H9 (cell line): ENCODE data around the gene TMEM190. TPM values are rescaled to one million over a fixed set of nuclear protein-coding genes. Genes with fewer than 3 reads are reported as not detected.

ENCODE experiments used
- DNase-seq: peaks from one replicate; pipeline ENCODE4 v3.0.0-alpha.2; 2017
- H2AFZ ChIP-seq: one replicate; pipeline ENCODE4 v1.6.1; 2013; ENCODE audit warnings: mild to moderate bottlenecking, low read length, control low read depth, moderate library complexity
- H2AK5ac ChIP-seq: 2 replicates; pipeline ENCODE4 v1.6.1; 2013; ENCODE audit warnings: low read length, control low read depth, mixed read lengths; ENCODE audit not compliant: insufficient read length
- H2BK120ac ChIP-seq: one replicate; pipeline ENCODE4 v1.6.1; 2013; ENCODE audit warnings: low read depth, mild to moderate bottlenecking, low read length, control low read depth, inconsistent platforms; ENCODE audit not compliant: poor library complexity, severe bottlenecking
- H2BK12ac ChIP-seq: 2 replicates; pipeline ENCODE4 v1.6.1; 2013; ENCODE audit warnings: low read length, control low read depth, mixed read lengths, low read depth; ENCODE audit not compliant: insufficient read length
- H2BK15ac ChIP-seq: 2 replicates; pipeline ENCODE4 v1.6.1; 2013; ENCODE audit warnings: low read depth, low read length, control low read depth
- H2BK20ac ChIP-seq: one replicate; pipeline ENCODE4 v1.6.1; 2013; ENCODE audit warnings: low read depth, mild to moderate bottlenecking, low read length, control low read depth, inconsistent platforms; ENCODE audit not compliant: poor library complexity, severe bottlenecking
- H2BK5ac ChIP-seq: 2 replicates; pipeline ENCODE4 v1.6.1; 2013; ENCODE audit warnings: low read length, control low read depth, mixed read lengths; ENCODE audit not compliant: insufficient read length
- H3K14ac ChIP-seq: 2 replicates; pipeline ENCODE4 v1.6.1; 2013; ENCODE audit warnings: low read length, control low read depth; ENCODE audit not compliant: insufficient read depth
- H3K18ac ChIP-seq: 2 replicates; pipeline ENCODE4 v1.6.1; 2013; ENCODE audit warnings: low read depth, mild to moderate bottlenecking, mixed read lengths, low read length, control low read depth; ENCODE audit not compliant: insufficient read length
- H3K23ac ChIP-seq: 2 replicates; pipeline ENCODE4 v1.6.1; 2013; ENCODE audit warnings: low read length, control low read depth, mixed read lengths, low read depth; ENCODE audit not compliant: insufficient read length
- H3K23me2 ChIP-seq: 2 replicates; pipeline ENCODE4 v1.6.1; 2013; ENCODE audit warnings: low read depth, mild to moderate bottlenecking, mixed read lengths, low read length, control low read depth; ENCODE audit not compliant: insufficient read length, poor library complexity, severe bottlenecking
- H3K27ac ChIP-seq: 2 replicates; pipeline ENCODE4 v1.5.1; 2013; ENCODE audit warnings: low read length, control low read depth, mixed read lengths, low read depth; ENCODE audit not compliant: insufficient read length
- H3K27me3 ChIP-seq: 2 replicates; pipeline ENCODE4 v1.6.1; 2013; ENCODE audit warnings: low read length, control low read depth, inconsistent platforms; ENCODE audit not compliant: insufficient read depth
- H3K4ac ChIP-seq: 2 replicates; pipeline ENCODE4 v1.6.1; 2013; ENCODE audit warnings: low read depth, mild to moderate bottlenecking, control low read depth, inconsistent platforms, low read length, moderate library complexity
- H3K4me1 ChIP-seq: 2 replicates; pipeline ENCODE4 v1.6.1; 2013; ENCODE audit warnings: low read length, control low read depth, inconsistent platforms; ENCODE audit not compliant: insufficient read depth
- H3K4me2 ChIP-seq: 2 replicates; pipeline ENCODE4 v1.6.1; 2013; ENCODE audit warnings: low read length, control low read depth, mixed read lengths; ENCODE audit not compliant: insufficient read length, insufficient read depth
- H3K56ac ChIP-seq: 2 replicates; pipeline ENCODE4 v1.6.1; 2013; ENCODE audit warnings: low read depth, mild to moderate bottlenecking, mixed read lengths, low read length, control low read depth; ENCODE audit not compliant: insufficient read length
- H3K79me1 ChIP-seq: 2 replicates; pipeline ENCODE4 v1.6.1; 2013; ENCODE audit warnings: low read depth, mild to moderate bottlenecking, moderate library complexity, low read length, control low read depth, inconsistent platforms; ENCODE audit not compliant: insufficient read depth, poor library complexity, severe bottlenecking
- H3K79me2 ChIP-seq: 2 replicates; pipeline ENCODE4 v1.6.1; 2013; ENCODE audit warnings: low read length, control low read depth, inconsistent platforms; ENCODE audit not compliant: insufficient read depth
- H3K9ac ChIP-seq: 2 replicates; pipeline ENCODE4 v1.6.1; 2013; ENCODE audit warnings: low read length, control low read depth, mixed read lengths; ENCODE audit not compliant: insufficient read length; ENCODE audit errors: extremely low read depth
- H3K9me3 ChIP-seq: one replicate; pipeline ENCODE4 v1.6.1; 2013; ENCODE audit warnings: low read depth, low read length, inconsistent platforms; ENCODE audit not compliant: control insufficient read depth
- H3T11ph ChIP-seq: one replicate; pipeline ENCODE4 v1.6.1; 2013; ENCODE audit warnings: mild to moderate bottlenecking, low read length, control low read depth, inconsistent platforms
- H4K20me1 ChIP-seq: one replicate; pipeline ENCODE4 v1.6.1; 2013; ENCODE audit not compliant: control insufficient read depth, insufficient read length, insufficient read depth
- H4K5ac ChIP-seq: 2 replicates; pipeline ENCODE4 v1.6.1; 2013; ENCODE audit warnings: low read depth, mild to moderate bottlenecking, mixed read lengths, low read length, control low read depth; ENCODE audit not compliant: insufficient read length
- H4K8ac ChIP-seq: replicated peaks from 2 replicates; pipeline ENCODE4 v1.6.1; 2013; ENCODE audit warnings: low read length, control low read depth, mixed read lengths, low read depth; ENCODE audit not compliant: insufficient read length
- H4K91ac ChIP-seq: 2 replicates; pipeline ENCODE4 v1.6.1; 2013; ENCODE audit warnings: low read depth, mild to moderate bottlenecking, moderate library complexity, mixed read lengths, low read length, control low read depth; ENCODE audit not compliant: insufficient read length
- H3K27ac Mint-ChIP-seq, 3 experiments: 2 replicates in 2 of 3; 3 replicates in 1 of 3; pipeline ENCODE4 v1.8.0; 2020 to 2021; ENCODE audit warnings: mixed read lengths in 3 of 3, mild to moderate bottlenecking in 1 of 3, moderate library complexity in 1 of 3
- H3K27me3 Mint-ChIP-seq: 2 replicates; pipeline ENCODE4 v1.8.0; 2021; ENCODE audit warnings: low read depth, mild to moderate bottlenecking, moderate library complexity, mixed read lengths
- H3K36me3 Mint-ChIP-seq, 3 experiments: 2 replicates in 2 of 3; 3 replicates in 1 of 3; pipeline ENCODE4 v1.8.0; 2020 to 2021; ENCODE audit warnings: low read depth in 3 of 3, mixed read lengths in 3 of 3; ENCODE audit not compliant: insufficient read depth in 1 of 3
- H3K4me1 Mint-ChIP-seq, 2 experiments: 2 replicates each; pipeline ENCODE4 v1.8.0; 2020; ENCODE audit warnings: mixed read lengths in 2 of 2
- H3K4me3 Mint-ChIP-seq, 2 experiments: 2 replicates in 1 of 2; 3 replicates in 1 of 2; pipeline ENCODE4 v1.8.0; 2020 to 2021; ENCODE audit warnings: mild to moderate bottlenecking in 2 of 2, mixed read lengths in 2 of 2, moderate library complexity in 1 of 2
- H3K9me3 Mint-ChIP-seq, 2 experiments: 2 replicates in 1 of 2; 3 replicates in 1 of 2; pipeline ENCODE4 v1.8.0; 2020; ENCODE audit warnings: mild to moderate bottlenecking in 2 of 2, mixed read lengths in 2 of 2, moderate library complexity in 1 of 2
- CTCF ChIP-seq: fragments of 200-600 bp; sonication (generic); conservative IDR thresholded peaks from 3 replicates; pipeline ENCODE4 v1.8.0; 2021; ENCODE audit warnings: antibody characterized with exemption, mild to moderate bottlenecking
- WGBS: extraction: QIAGEN DNeasy Blood & Tissue Kit; methylation state at CpG from one replicate; pipeline ENCODE4 v1.1.7; 2013; ENCODE audit warnings: missing lambda C conversion rate, low lambda C conversion rate, mixed read lengths; ENCODE audit not compliant: insufficient read length; ENCODE audit errors: extremely low coverage; 5-methylcytosine and 5-hydroxymethylcytosine counted together
- total RNA-seq: library from RNA; stranded (reverse); gene quantifications from 2 replicates; pipeline ENCODE4 v1.2.1, GENCODE V29; 2021

Gene TMEM190
- total RNA-seq, 1 experiment from 2014 or later = 1.5 TPM

- Histone ChIP-seq H2AFZ (no peak overlapping the region), H2BK12ac (no peak overlapping the region), H3K79me2 (no peaks in the 10 kb centered on the region), H3K27me3 (no peaks in the 10 kb centered on the region; the same call in 1 of the 2 replicates), H4K5ac (no peak overlapping the region), H2BK15ac (no peak overlapping the region), H2BK20ac (no peak overlapping the region), H2BK5ac (no peak overlapping the region), H4K20me1 (no peaks in the 10 kb centered on the region), H3K14ac (no peak overlapping the region), H3K9ac (no peak overlapping the region), H3K27ac (no peak overlapping the region), H3K4me1 (no peaks in the 10 kb centered on the region; the same call in 1 of the 2 replicates), H3K23me2 (peaks cover 17% of the 10 kb centered on the region), H3T11ph (no peak overlapping the region), H3K23ac (no peak overlapping the region), H2AK5ac (no peak overlapping the region), H2BK120ac (no peak overlapping the region), H3K4ac (no peak overlapping the region), H4K8ac (no peak overlapping the region), H3K18ac (no peak overlapping the region), H3K4me2 (peak overlapping the region; percentile 74), H4K91ac (no peak overlapping the region), H3K9me3 (no peaks in the 10 kb centered on the region), H3K56ac (no peak overlapping the region), H3K79me1 (no peaks in the 10 kb centered on the region)
- TF ChIP-seq CTCF = no peak
- H3K9me3 Mint-ChIP-seq = no peaks in the 10 kb centered on the region; a peak in 1 of 5 replicates
- H3K4me3 Mint-ChIP-seq = peak overlapping the region; percentile 84 to 96
- H3K4me1 Mint-ChIP-seq = peaks cover 21 to 41% of the 10 kb centered on the region in 2 experiments
- DNase-seq = peak; percentile 90
- peaks cover 17% of the 10 kb centered on the region for H3K27me3 Mint-ChIP-seq
- peaks cover 27 to 44% (median 43%) of the 10 kb centered on the region in 3 experiments; a peak in 6 of 7 replicates for H3K36me3 Mint-ChIP-seq
- peak overlapping the region; percentile 59 to 95 (median 95); a peak in 6 of 7 replicates for H3K27ac Mint-ChIP-seq
- WGBS = no CpG with 5 or more reads among the region's 15 CpGs
Observed at GRCh38 chr19:55341171-55341588, 35.4 kb upstream of the TMEM190 start.
